Trophoblast cell (in vitro differentiated cells and primary cell): ENCODE results near the gene LINGO4. TPM values are rescaled to one million over a fixed set of nuclear protein-coding genes. Genes with fewer than 3 reads are reported as not detected.

ENCODE experiments used
- DNase-seq, 2 donors: peaks; one replicate each; pipeline ENCODE4 v3.0.0-alpha.2; 2016
- H2AFZ ChIP-seq: 2 replicates; pipeline ENCODE4 v1.6.1; 2013; ENCODE audit warnings: low read length, moderate library complexity, mild to moderate bottlenecking; ENCODE audit not compliant: insufficient read depth, poor library complexity
- H2AK5ac ChIP-seq: 2 replicates; pipeline ENCODE4 v1.6.1; 2013; ENCODE audit warnings: mild to moderate bottlenecking, low read length
- H2BK120ac ChIP-seq: 2 replicates; pipeline ENCODE4 v1.6.1; 2013; ENCODE audit warnings: low read length, mild to moderate bottlenecking, moderate library complexity; ENCODE audit not compliant: insufficient read depth, poor library complexity
- H2BK12ac ChIP-seq: 2 replicates; pipeline ENCODE4 v1.6.1; 2013; ENCODE audit warnings: mild to moderate bottlenecking, low read length, moderate library complexity
- H2BK5ac ChIP-seq: 2 replicates; pipeline ENCODE4 v1.6.1; 2013; ENCODE audit warnings: low read length, low read depth, moderate library complexity, mild to moderate bottlenecking; ENCODE audit not compliant: poor library complexity
- H3K14ac ChIP-seq: 2 replicates; pipeline ENCODE4 v1.6.1; 2013; ENCODE audit warnings: mild to moderate bottlenecking, low read length
- H3K18ac ChIP-seq: 2 replicates; pipeline ENCODE4 v1.6.1; 2013; ENCODE audit warnings: mild to moderate bottlenecking, low read length
- H3K23ac ChIP-seq: 2 replicates; pipeline ENCODE4 v1.6.1; 2013; ENCODE audit warnings: low read length
- H3K27ac ChIP-seq: 2 replicates; pipeline ENCODE4 v1.5.1; 2013; ENCODE audit warnings: low read depth, mild to moderate bottlenecking, inconsistent platforms, low read length, moderate library complexity
- H3K27me3 ChIP-seq: 2 replicates; pipeline ENCODE4 v1.6.1; 2013; ENCODE audit warnings: inconsistent platforms, mild to moderate bottlenecking, low read length, moderate library complexity; ENCODE audit not compliant: insufficient read depth
- H3K36me3 ChIP-seq, 2 experiments: 1 replicate in 1 of 2; 2 replicates in 1 of 2; pipeline ENCODE4 v1.6.1; 2013; ENCODE audit warnings: low read length in 2 of 2, mild to moderate bottlenecking in 2 of 2, moderate library complexity in 1 of 2; ENCODE audit not compliant: insufficient read depth in 2 of 2, control insufficient read depth in 1 of 2
- H3K4ac ChIP-seq: 2 replicates; pipeline ENCODE4 v1.6.1; 2013; ENCODE audit warnings: low read depth, mild to moderate bottlenecking, low read length, moderate library complexity
- H3K4me1 ChIP-seq, 2 experiments: 1 replicate in 1 of 2; 2 replicates in 1 of 2; pipeline ENCODE4 v1.6.1; 2013; ENCODE audit warnings: low read length in 2 of 2, mild to moderate bottlenecking in 2 of 2, moderate library complexity in 1 of 2; ENCODE audit not compliant: insufficient read depth in 2 of 2, control insufficient read depth in 1 of 2
- H3K4me2 ChIP-seq: 2 replicates; pipeline ENCODE4 v1.6.1; 2013; ENCODE audit warnings: inconsistent platforms, mild to moderate bottlenecking, low read length, moderate library complexity
- H3K4me3 ChIP-seq: 2 replicates; pipeline ENCODE4 v1.5.1; 2013; ENCODE audit warnings: mild to moderate bottlenecking, low read depth, low read length, inconsistent platforms
- H3K79me1 ChIP-seq: one replicate; pipeline ENCODE4 v1.6.1; 2013; ENCODE audit warnings: low read length
- H3K79me2 ChIP-seq: 2 replicates; pipeline ENCODE4 v1.6.1; 2013; ENCODE audit warnings: low read length, mild to moderate bottlenecking; ENCODE audit not compliant: control insufficient read depth, insufficient read depth, poor library complexity
- H3K9ac ChIP-seq: 2 replicates; pipeline ENCODE4 v1.6.1; 2013; ENCODE audit warnings: mild to moderate bottlenecking, low read length
- H3K9me3 ChIP-seq: 2 replicates; pipeline ENCODE4 v1.6.1; 2013; ENCODE audit warnings: low read depth, mild to moderate bottlenecking, control low read depth, inconsistent platforms, low read length; ENCODE audit not compliant: insufficient read depth
- H4K12ac ChIP-seq: 2 replicates; pipeline ENCODE4 v1.6.1; 2013; ENCODE audit warnings: low read depth, mild to moderate bottlenecking, low read length, moderate library complexity
- H4K8ac ChIP-seq: 2 replicates; pipeline ENCODE4 v1.6.1; 2013; ENCODE audit warnings: low read depth, mild to moderate bottlenecking, low read length, moderate library complexity
- H4K91ac ChIP-seq: one replicate; pipeline ENCODE4 v1.6.1; 2013; ENCODE audit warnings: low read depth, mild to moderate bottlenecking, low read length, moderate library complexity
- WGBS: extraction: QIAGEN DNeasy Blood & Tissue Kit; methylation state at CpG from one replicate; pipeline ENCODE4 v1.1.7; 2013; ENCODE audit warnings: missing lambda C conversion rate; ENCODE audit not compliant: insufficient read length, insufficient coverage; ENCODE audit errors: extremely low coverage; 5-methylcytosine and 5-hydroxymethylcytosine counted together
- polyA plus RNA-seq: library from polyadenylated mRNA; stranded (reverse); fragments of 200-250 nt; gene quantifications from 2 replicates; pipeline ENCODE4 v1.2.3, GENCODE V29; 2013

Gene LINGO4, protein sequence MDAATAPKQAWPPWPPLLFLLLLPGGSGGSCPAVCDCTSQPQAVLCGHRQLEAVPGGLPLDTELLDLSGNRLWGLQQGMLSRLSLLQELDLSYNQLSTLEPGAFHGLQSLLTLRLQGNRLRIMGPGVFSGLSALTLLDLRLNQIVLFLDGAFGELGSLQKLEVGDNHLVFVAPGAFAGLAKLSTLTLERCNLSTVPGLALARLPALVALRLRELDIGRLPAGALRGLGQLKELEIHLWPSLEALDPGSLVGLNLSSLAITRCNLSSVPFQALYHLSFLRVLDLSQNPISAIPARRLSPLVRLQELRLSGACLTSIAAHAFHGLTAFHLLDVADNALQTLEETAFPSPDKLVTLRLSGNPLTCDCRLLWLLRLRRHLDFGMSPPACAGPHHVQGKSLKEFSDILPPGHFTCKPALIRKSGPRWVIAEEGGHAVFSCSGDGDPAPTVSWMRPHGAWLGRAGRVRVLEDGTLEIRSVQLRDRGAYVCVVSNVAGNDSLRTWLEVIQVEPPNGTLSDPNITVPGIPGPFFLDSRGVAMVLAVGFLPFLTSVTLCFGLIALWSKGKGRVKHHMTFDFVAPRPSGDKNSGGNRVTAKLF
- polyA plus RNA-seq: not detected in 2 replicates

DNA sequence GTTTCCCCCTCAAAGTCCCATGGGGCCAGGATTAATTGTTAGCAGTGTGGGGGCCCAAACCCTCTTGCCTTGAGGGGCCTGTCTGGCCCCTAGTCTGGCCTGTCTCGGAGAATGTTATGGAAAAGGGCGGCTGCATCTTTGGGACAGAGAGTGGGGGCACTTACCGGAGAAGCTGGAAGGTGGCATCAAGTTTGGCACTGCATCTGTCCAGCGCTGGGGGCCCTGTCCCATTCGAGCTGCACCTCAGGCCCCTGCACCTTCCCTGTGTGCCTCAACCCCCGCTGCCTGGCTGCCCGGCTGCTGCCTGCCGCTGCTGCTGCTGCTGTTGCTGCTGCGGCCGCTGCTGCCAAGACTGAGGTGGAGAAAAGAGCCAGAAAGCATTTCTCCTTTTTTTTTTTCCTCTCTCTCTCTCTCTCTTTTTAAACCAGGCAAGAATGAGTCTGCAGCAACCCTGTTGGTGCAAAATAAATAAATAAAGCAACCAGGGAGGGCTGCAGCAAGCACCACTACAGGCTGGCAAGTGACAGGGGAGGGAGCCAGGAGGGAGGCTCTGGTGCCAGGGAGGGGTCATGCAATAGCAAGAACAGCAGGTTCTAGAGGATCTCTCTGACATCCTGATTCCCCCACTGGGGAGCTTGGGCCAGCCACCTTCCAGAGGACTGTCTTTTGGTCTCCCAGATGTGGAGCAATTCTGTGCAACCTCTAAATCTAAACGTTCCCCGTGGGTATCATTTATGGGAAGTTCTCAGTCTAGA, at the start of gene LINGO4:
LINGO4 (minus strand) TSS at position 354 of the 755 bp plus-strand sequence. CDS start 2,715 bp downstream, outside the sequence.
- no CpG with 5 or more reads among the region's 12 CpGs for WGBS
- Histone ChIP-seq H3K4me1 (no peaks in the 10 kb centered on the region), H2AK5ac (no peak within 1 kb of the TSS), H3K27me3 (no peaks in the 10 kb centered on the region), H3K4ac (no peak within 1 kb of the TSS), H3K9me3 (no peaks in the 10 kb centered on the region), H2BK5ac (no peak within 1 kb of the TSS), H2AFZ (no peak within 1 kb of the TSS), H3K23ac (no peak within 1 kb of the TSS), H4K12ac (no peak within 1 kb of the TSS), H2BK120ac (no peak within 1 kb of the TSS), H3K9ac (no peak within 1 kb of the TSS), H3K4me2 (no peak within 1 kb of the TSS), H3K36me3 (no peaks in the 10 kb centered on the region), H2BK12ac (no peak within 1 kb of the TSS), H3K79me1 (no peaks in the 10 kb centered on the region), H3K4me3 (no peak within 1 kb of the TSS), H3K79me2 (no peaks in the 10 kb centered on the region), H3K18ac (no peak within 1 kb of the TSS), H3K14ac (no peak within 1 kb of the TSS), H4K91ac (no peak within 1 kb of the TSS), H3K27ac (no peak within 1 kb of the TSS), H4K8ac (no peak within 1 kb of the TSS)
- DNase-seq: no peak

DNA sequence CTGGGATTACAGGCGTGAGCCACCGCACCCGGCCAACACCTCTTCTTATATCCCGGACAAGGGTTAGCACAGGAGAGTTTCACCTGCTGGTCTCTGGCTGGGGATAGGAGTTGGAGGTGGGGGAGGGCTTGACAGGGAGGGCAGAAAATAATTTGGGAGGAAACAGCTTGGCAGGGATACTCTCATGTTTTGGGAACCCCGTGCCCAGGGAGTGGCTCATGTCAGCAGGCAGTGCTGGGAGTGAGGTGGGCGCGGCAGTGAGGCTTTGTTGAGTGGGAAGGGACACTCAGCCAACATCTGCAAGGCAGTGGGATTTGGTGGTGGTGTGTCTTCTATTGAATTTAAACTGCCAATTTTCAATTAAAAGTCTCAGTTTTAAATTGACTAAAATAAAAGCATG, 49.4 kb upstream of the LINGO4 start:
- no CpG with 5 or more reads among the region's 7 CpGs for WGBS
- H2AFZ ChIP-seq: no peak overlapping the region
- peak overlapping the region; percentile 57 for H2BK120ac ChIP-seq

DNA sequence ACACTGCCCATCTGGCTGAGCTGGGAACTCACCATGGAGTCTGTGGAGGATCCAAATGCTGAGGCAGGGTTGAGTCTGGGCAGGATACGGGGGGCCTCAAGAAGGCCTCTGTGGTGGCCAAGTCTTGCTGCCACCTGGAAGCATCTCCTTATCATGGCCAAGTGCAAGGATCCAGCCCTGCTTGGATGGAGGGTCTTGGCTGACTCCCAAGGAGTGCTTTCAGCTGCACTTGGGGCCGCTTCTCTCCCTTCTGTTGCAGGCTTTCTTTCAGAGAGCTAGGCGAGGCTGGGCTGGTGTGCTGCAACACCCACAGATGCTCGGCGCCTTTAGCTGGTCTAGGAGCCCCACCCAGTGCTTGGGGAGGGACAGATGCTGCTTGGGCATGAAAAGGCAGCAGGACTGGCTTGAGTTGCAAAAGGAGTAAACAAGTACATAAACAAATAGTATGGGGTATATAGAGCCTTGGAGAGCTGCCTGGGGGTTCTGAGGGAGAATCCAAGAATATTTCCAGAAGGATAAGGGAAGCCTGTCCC, 48.3 kb upstream of the LINGO4 start, which contains the start of gene THEM5:
THEM5 (minus strand) TSS at position 302 of the 533 bp plus-strand sequence; CDS start at position 155, 147 bp downstream.
- peaks cover 6 to 18% of the 10 kb centered on the region in 2 experiments for H3K4me1 ChIP-seq
- no peak within 1 kb of the TSS for H3K27ac ChIP-seq
- no peak within 1 kb of the TSS for H2BK120ac ChIP-seq
- no peak within 1 kb of the TSS for H4K91ac ChIP-seq
- no peaks in the 10 kb centered on the region for H3K27me3 ChIP-seq
- DNase-seq: peak in 1 of 2 donors; percentile 20
- H3K79me2 ChIP-seq: no peaks in the 10 kb centered on the region
- peaks cover 5% of the 10 kb centered on the region for H3K79me1 ChIP-seq
- no peak within 1 kb of the TSS for H3K4me3 ChIP-seq
- no peak within 1 kb of the TSS for H2BK5ac ChIP-seq
- no peak within 1 kb of the TSS for H3K18ac ChIP-seq
- H3K4me2 ChIP-seq: no peak within 1 kb of the TSS
- no peak within 1 kb of the TSS for H4K8ac ChIP-seq
- no peak within 1 kb of the TSS for H3K9ac ChIP-seq
- H3K4ac ChIP-seq: no peak within 1 kb of the TSS
- no peak within 1 kb of the TSS for H3K23ac ChIP-seq
- H3K36me3 ChIP-seq: no peaks in the 10 kb centered on the region
- no peak within 1 kb of the TSS for H4K12ac ChIP-seq
- no peaks in the 10 kb centered on the region for H3K9me3 ChIP-seq
- no peak within 1 kb of the TSS for H2AK5ac ChIP-seq
- no peak within 1 kb of the TSS for H2BK12ac ChIP-seq
- WGBS: no CpG with 5 or more reads among the region's 5 CpGs
- no peak within 1 kb of the TSS for H3K14ac ChIP-seq
- no peak within 1 kb of the TSS for H2AFZ ChIP-seq

More for the DNA sequence above, 49.4 kb upstream of the LINGO4 start:
- H3K9me3 ChIP-seq: no peaks in the 10 kb centered on the region
- no peak overlapping the region for H3K23ac ChIP-seq
- no peak overlapping the region for H3K18ac ChIP-seq
- DNase-seq: no peak
- no peak overlapping the region for H4K91ac ChIP-seq
- H4K8ac ChIP-seq: no peak overlapping the region
- H3K4me1 ChIP-seq: peaks cover 13 to 20% of the 10 kb centered on the region in 2 experiments
- peaks cover 7% of the 10 kb centered on the region for H3K79me1 ChIP-seq
- peak overlapping the region; percentile 86 for H2BK12ac ChIP-seq
- H3K79me2 ChIP-seq: no peaks in the 10 kb centered on the region
- no peak overlapping the region for H3K27ac ChIP-seq
- no peak overlapping the region for H3K9ac ChIP-seq
- no peak overlapping the region for H4K12ac ChIP-seq
- no peak overlapping the region for H2AK5ac ChIP-seq
- no peak overlapping the region for H2BK5ac ChIP-seq
- no peaks in the 10 kb centered on the region for H3K27me3 ChIP-seq
- no peak overlapping the region for H3K4me3 ChIP-seq
- H3K4me2 ChIP-seq: no peak overlapping the region
- no peaks in the 10 kb centered on the region for H3K36me3 ChIP-seq
- peak overlapping the region; percentile 32 for H3K14ac ChIP-seq
- H3K4ac ChIP-seq: no peak overlapping the region

DNA sequence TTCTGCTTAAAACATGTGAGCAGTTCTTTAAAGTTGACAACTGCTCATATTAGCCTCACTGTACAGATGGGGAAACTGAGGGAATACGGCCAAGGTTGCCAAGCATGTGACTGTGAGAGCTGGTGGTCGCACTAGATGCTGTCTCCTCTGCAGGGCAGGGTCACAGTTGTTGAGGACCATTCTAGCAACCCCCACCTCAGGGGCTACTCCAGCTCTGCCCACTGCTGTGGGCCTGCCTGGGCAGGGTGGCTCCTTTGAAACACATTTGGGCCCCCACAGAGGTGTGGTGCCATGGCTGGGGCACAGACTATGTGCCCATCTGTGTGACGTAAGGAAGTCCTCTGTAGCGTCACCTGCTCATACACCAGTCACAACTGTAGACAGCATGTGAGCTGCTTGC, 47.5 kb upstream of the LINGO4 start:
- H4K91ac ChIP-seq: no peak overlapping the region
- H3K14ac ChIP-seq: no peak overlapping the region
- no peak overlapping the region for H2BK12ac ChIP-seq
- DNase-seq: no peak
- H4K12ac ChIP-seq: no peak overlapping the region
- H3K18ac ChIP-seq: no peak overlapping the region
- H3K9me3 ChIP-seq: no peaks in the 10 kb centered on the region
- H3K4me2 ChIP-seq: no peak overlapping the region
- peaks cover 5 to 18% of the 10 kb centered on the region in 2 experiments for H3K4me1 ChIP-seq
- H3K36me3 ChIP-seq: no peaks in the 10 kb centered on the region
- no peaks in the 10 kb centered on the region for H3K79me2 ChIP-seq
- H3K79me1 ChIP-seq: peaks cover 4% of the 10 kb centered on the region
- H4K8ac ChIP-seq: no peak overlapping the region
- H3K4me3 ChIP-seq: no peak overlapping the region
- H3K27me3 ChIP-seq: no peaks in the 10 kb centered on the region
- H3K23ac ChIP-seq: no peak overlapping the region
- H3K4ac ChIP-seq: no peak overlapping the region
- no peak overlapping the region for H3K9ac ChIP-seq
- no peak overlapping the region for H2AFZ ChIP-seq
- H3K27ac ChIP-seq: no peak overlapping the region
- no peak overlapping the region for H2AK5ac ChIP-seq
- no peak overlapping the region for H2BK120ac ChIP-seq
- no peak overlapping the region for H2BK5ac ChIP-seq
- WGBS: no CpG with 5 or more reads among the region's 4 CpGs
